PC-9 (cell line): ENCODE results near the gene EFHC1. TPM values are rescaled to one million over a fixed set of nuclear protein-coding genes. Genes with fewer than 3 reads are reported as not detected.

Experiments
- BruUV-seq: library from RNA; stranded (reverse); fragments of 400-500 nt; replicated peaks from 2 replicates; lab custom pipeline; 2021; lab: Mats Ljungman, UMichigan
- CTCF ChIA-PET: fragments of 300-600 bp; sonication (Branson Sonifier 250); formaldehyde crosslinking; loops from one replicate; lab custom pipeline; 2022; ENCODE audit warnings: antibody characterized with exemption; lab: Charles Lee
- POLR2A ChIA-PET: fragments of 300-600 bp; sonication (Branson Sonifier 250); formaldehyde crosslinking; loops from one replicate; lab custom pipeline; 2022; ENCODE audit warnings: antibody characterized with exemption; ENCODE audit not compliant: unreplicated experiment; lab: Charles Lee
- DNase-seq, 2 experiments: peaks; one replicate each; pipeline versions ENCODE4 v3.0.0 to v3.0.0-alpha.2; 2015 to 2022; ENCODE audit warnings: mixed read lengths in 1 of 2
- H2AFZ ChIP-seq: fragments of 200-600 bp; sonication (generic); 2 replicates; pipeline ENCODE4 v1.8.1; 2017; ENCODE audit warnings: antibody characterized with exemption
- H3F3A ChIP-seq: fragments of 200-600 bp; sonication (generic); 2 replicates; pipeline ENCODE4 v1.8.1; 2017; ENCODE audit warnings: antibody characterized with exemption, mild to moderate bottlenecking, low read depth; ENCODE audit not compliant: insufficient read depth
- H3K27ac ChIP-seq: fragments of 200-600 bp; sonication (generic); 2 replicates; pipeline ENCODE4 v1.6.1; 2016; ENCODE audit warnings: mixed run types
- H3K27me3 ChIP-seq: fragments of 200-600 bp; sonication (generic); 2 replicates; pipeline ENCODE4 v1.6.1; 2016; ENCODE audit warnings: low read depth, mixed run types; ENCODE audit not compliant: insufficient read depth
- H3K36me3 ChIP-seq: fragments of 200-600 bp; sonication (generic); 2 replicates; pipeline ENCODE4 v1.6.1; 2016; ENCODE audit warnings: low read depth, mixed run types
- H3K4me1 ChIP-seq: fragments of 200-600 bp; sonication (generic); replicated peaks from 2 replicates; pipeline ENCODE4 v1.6.1; 2016; ENCODE audit warnings: mixed run types; ENCODE audit not compliant: insufficient read depth
- H3K4me2 ChIP-seq: fragments of 200-600 bp; sonication (generic); 2 replicates; pipeline ENCODE4 v1.6.1; 2017; ENCODE audit warnings: mixed run types
- H3K4me3 ChIP-seq: fragments of 200-600 bp; sonication (generic); 2 replicates; pipeline ENCODE4 v1.6.1; 2016; ENCODE audit warnings: mixed run types
- H3K79me2 ChIP-seq: fragments of 200-600 bp; sonication (generic); 2 replicates; pipeline ENCODE4 v1.6.1; 2017; ENCODE audit warnings: low read depth, mixed run types
- H3K9me2 ChIP-seq: fragments of 200-600 bp; sonication (generic); 2 replicates; pipeline ENCODE4 v1.8.1; 2017; ENCODE audit warnings: mild to moderate bottlenecking; ENCODE audit not compliant: insufficient read depth
- H3K9me3 ChIP-seq: fragments of 200-600 bp; sonication (generic); 2 replicates; pipeline ENCODE4 v1.8.1; 2016; ENCODE audit warnings: low read depth; ENCODE audit not compliant: insufficient read depth
- H4K20me1 ChIP-seq: fragments of 200-600 bp; sonication (generic); 2 replicates; pipeline ENCODE4 v1.8.1; 2017; ENCODE audit not compliant: insufficient read depth
- EZH2 ChIP-seq: fragments of 200-600 bp; sonication (generic); IDR thresholded peaks from 2 replicates; pipeline ENCODE4 v1.8.0; 2017; ENCODE audit warnings: antibody characterized with exemption, low read depth
- intact Hi-C: fragments of 100-400 bp; cut with micrococcal nuclease; formaldehyde crosslinking; loops from one replicate; pipeline ENCODE4 v1.10.0; 2022; ENCODE audit not compliant: unreplicated experiment
- total RNA-seq: library from RNA; stranded (reverse); gene quantifications from 2 replicates; pipeline ENCODE4 v1.2.3, GENCODE V29; 2021
- TF ChIP-seq, protein P1 (sequence below): fragments of 200-600 bp; sonication (generic); conservative IDR thresholded peaks from 2 replicates; pipeline ENCODE4 v1.6.1; 2017; ENCODE audit warnings: mixed run types, antibody characterized with exemption, mild to moderate bottlenecking, moderate library complexity

EFHC1 gene
- total RNA-seq, 1 experiment from 2014 or later: 45.0 TPM

GRCh38 chr6:52568320-52568719 lies 148.2 kb downstream of the EFHC1 start:
- intact Hi-C loops: no loop called here
- Histone ChIP-seq H3K4me3 (no peak overlapping the region), H3K36me3 (no peaks in the 10 kb centered on the region), H3K27ac (peak overlapping the region; percentile 65), H3K9me3 (no peaks in the 10 kb centered on the region), H3K4me2 (no peak overlapping the region), H3K4me1 (peaks cover 36% of the 10 kb centered on the region), H3K79me2 (peaks cover 68% of the 10 kb centered on the region), H2AFZ (no peak overlapping the region), H3F3A (peaks cover 25% of the 10 kb centered on the region), H4K20me1 (no peaks in the 10 kb centered on the region; the same call in 1 of the 2 replicates), H3K9me2 (no peaks in the 10 kb centered on the region; the same call in 1 of the 2 replicates), H3K27me3 (no peaks in the 10 kb centered on the region)
- DNase-seq: no peak
- POLR2A ChIA-PET: no interaction called here
- no peak for TF ChIP-seq EZH2
- TF ChIP-seq, protein P1, sequence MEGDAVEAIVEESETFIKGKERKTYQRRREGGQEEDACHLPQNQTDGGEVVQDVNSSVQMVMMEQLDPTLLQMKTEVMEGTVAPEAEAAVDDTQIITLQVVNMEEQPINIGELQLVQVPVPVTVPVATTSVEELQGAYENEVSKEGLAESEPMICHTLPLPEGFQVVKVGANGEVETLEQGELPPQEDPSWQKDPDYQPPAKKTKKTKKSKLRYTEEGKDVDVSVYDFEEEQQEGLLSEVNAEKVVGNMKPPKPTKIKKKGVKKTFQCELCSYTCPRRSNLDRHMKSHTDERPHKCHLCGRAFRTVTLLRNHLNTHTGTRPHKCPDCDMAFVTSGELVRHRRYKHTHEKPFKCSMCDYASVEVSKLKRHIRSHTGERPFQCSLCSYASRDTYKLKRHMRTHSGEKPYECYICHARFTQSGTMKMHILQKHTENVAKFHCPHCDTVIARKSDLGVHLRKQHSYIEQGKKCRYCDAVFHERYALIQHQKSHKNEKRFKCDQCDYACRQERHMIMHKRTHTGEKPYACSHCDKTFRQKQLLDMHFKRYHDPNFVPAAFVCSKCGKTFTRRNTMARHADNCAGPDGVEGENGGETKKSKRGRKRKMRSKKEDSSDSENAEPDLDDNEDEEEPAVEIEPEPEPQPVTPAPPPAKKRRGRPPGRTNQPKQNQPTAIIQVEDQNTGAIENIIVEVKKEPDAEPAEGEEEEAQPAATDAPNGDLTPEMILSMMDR: no peak
- no TSS peak for BruUV-seq
- CTCF ChIA-PET: no interaction called here

DNA sequence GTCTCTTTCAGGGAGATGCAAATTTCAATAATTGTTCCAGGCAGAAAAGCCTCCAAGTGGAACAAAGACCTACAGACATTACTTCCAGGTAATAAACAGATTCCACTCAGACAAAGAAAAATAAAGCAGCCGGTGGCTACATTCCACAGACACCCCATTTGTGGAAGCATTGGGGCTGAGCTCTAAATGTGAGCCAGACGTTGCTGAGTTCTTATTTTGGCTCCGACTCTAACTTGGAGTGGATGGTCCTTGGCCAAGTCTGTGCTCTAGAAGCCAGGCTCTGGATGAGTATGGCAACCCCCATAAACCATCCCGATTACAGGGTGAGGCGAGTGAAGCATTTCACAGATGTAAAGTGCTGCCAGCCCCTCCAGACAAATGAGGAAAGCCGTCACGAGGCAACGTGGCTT lies 150.2 kb downstream of the EFHC1 start:
- Histone ChIP-seq H3K4me2 (no peak overlapping the region), H3K27ac (no peak overlapping the region), H3F3A (peaks cover 25% of the 10 kb centered on the region), H3K36me3 (no peaks in the 10 kb centered on the region), H3K9me3 (no peaks in the 10 kb centered on the region), H3K4me1 (peaks cover 46% of the 10 kb centered on the region), H3K27me3 (no peaks in the 10 kb centered on the region), H3K4me3 (no peak overlapping the region), H3K9me2 (no peaks in the 10 kb centered on the region; the same call in 1 of the 2 replicates), H2AFZ (no peak overlapping the region), H4K20me1 (no peaks in the 10 kb centered on the region; the same call in 1 of the 2 replicates), H3K79me2 (peaks cover 67% of the 10 kb centered on the region)
- no TSS peak for BruUV-seq
- no peak for TF ChIP-seq EZH2
- TF ChIP-seq, protein P1: no peak
- intact Hi-C loops: no loop called here
- ChIA-PET POLR2A (interaction anchor here (0.6 kb wide), 1 partner anchor 20 kb away, joined by 4 read pairs; no protein-coding TSS in a partner anchor), CTCF (no interaction called here)
- no peak for DNase-seq

DNA sequence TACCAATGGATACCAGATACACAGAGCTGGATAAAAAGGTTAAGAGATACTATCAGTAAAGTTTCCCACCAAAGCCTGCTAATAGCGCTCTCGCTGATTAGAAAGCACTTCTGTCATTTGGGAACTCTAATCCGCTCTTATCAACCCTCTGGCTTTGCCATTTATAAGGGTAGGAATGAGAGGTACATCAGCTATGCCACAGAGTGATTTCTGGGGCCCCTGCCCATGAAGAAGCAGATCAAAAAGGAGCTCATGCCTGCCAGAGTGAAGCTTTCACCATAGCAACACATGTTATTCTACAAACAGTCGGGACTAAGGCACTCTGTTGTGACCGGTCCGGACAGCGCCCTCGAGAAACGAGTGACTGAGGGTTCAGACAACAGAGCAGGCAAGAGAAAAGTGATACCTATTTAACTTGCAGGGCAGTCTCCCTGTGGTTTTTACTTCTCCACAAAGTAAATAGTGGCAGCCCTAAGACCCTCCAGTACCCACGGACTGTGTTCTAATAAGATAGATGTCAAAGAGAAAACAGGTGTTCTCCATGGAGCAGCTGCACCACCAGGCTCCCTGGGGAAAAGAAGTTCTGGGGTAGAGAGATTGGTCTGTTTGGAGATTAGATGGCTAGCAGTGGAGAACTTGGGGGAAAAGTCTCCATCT lies 151.1 kb downstream of the EFHC1 start:
- intact Hi-C loops: no loop called here
- no peak overlapping the region for H3K4me3 ChIP-seq
- POLR2A ChIA-PET: no interaction called here
- H3K27me3 ChIP-seq: no peaks in the 10 kb centered on the region
- no peaks in the 10 kb centered on the region for H4K20me1 ChIP-seq
- peaks cover 16% of the 10 kb centered on the region for H3F3A ChIP-seq
- no peak overlapping the region for H3K27ac ChIP-seq
- CTCF ChIA-PET: no interaction called here
- peaks cover 67% of the 10 kb centered on the region for H3K79me2 ChIP-seq
- TF ChIP-seq EZH2: no peak
- TF ChIP-seq, protein P1: no peak
- no peaks in the 10 kb centered on the region; the same call in 1 of the 2 replicates for H3K9me2 ChIP-seq
- H3K36me3 ChIP-seq: no peaks in the 10 kb centered on the region
- H2AFZ ChIP-seq: no peak overlapping the region
- no peak overlapping the region for H3K4me2 ChIP-seq
- peaks cover 49% of the 10 kb centered on the region for H3K4me1 ChIP-seq
- H3K9me3 ChIP-seq: no peaks in the 10 kb centered on the region
- no peak for DNase-seq
- BruUV-seq: no TSS peak
